ENCODE data around the gene ERCC1. TPM values are rescaled to one million over a fixed set of nuclear protein-coding genes. Genes with fewer than 3 reads are reported as not detected.

ERCC1 gene
- total and polyA plus RNA-seq, 2 of the 13 experiments (the other 11 are each of a cell fraction or from before 2014, with no cell fraction given) = 40.0 to 66.4 TPM

DNA sequence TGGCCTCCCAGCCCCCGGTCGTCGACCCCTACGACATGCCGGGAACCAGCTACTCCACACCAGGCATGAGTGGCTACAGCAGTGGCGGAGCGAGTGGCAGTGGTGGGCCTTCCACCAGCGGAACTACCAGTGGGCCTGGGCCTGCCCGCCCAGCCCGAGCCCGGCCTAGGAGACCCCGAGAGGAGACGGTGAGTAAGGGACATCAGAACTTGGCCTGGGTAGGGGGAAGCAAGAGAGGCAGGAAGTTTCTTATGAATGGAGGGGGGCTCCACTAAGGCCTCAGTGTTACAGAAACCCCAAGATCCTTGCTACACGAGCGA lies 47.0 kb upstream of the ERCC1 start:
- WGBS (ENCODE audit: low lambda C conversion rate) = 78% methylated on average over 5 of the region's 15 CpGs
- FAIRE-seq = no peak
- H3K27me3 ChIP-seq (ENCODE audit: control insufficient read depth in 1 of 2, insufficient read depth in 2 of 2, low read length in 2 of 2) = peaks cover 0 to 6% of the 10 kb centered on the region in 2 experiments; a peak in 2 of 5 replicates
- peaks cover 25% of the 10 kb centered on the region for H3K4me1 ChIP-seq (ENCODE audit: insufficient read depth, low read length)
- BruUV-seq (replicated peaks) = no TSS peak
- TF ChIP-seq ZC3H13 (CRISPR knock-in tag; IDR thresholded peaks at IDR 0.05) (no peak), FOSL1 (CRISPR knock-in tag; IDR thresholded peaks at IDR 0.05; ENCODE audit: borderline replicate concordance) (no peak), ELF1 (CRISPR knock-in tag; IDR thresholded peaks at IDR 0.05) (no peak), ETV5 (CRISPR knock-in tag; IDR thresholded peaks at IDR 0.05; ENCODE audit: borderline replicate concordance) (no peak), HOXA3 (CRISPR knock-in tag; IDR thresholded peaks at IDR 0.05) (no peak), HNRNPK (IDR thresholded peaks at IDR 0.05; ENCODE audit: low read depth, low read length, poor library complexity, severe bottlenecking) (no peak), ZNF329 (CRISPR knock-in tag; IDR thresholded peaks at IDR 0.05; ENCODE audit: low read depth) (no peak), ZNF768 (CRISPR knock-in tag; IDR thresholded peaks at IDR 0.05) (no peak), ZNF781 (CRISPR knock-in tag; IDR thresholded peaks at IDR 0.05; ENCODE audit: borderline replicate concordance, not compliant biosample characterization) (no peak), LCORL (IDR thresholded peaks at IDR 0.05) (no peak), LCORL (CRISPR knock-in tag; IDR thresholded peaks at IDR 0.05) (no peak), NFE2L1 (CRISPR knock-in tag; IDR thresholded peaks at IDR 0.05; ENCODE audit: borderline replicate concordance) (no peak), IRX3 (CRISPR knock-in tag; IDR thresholded peaks at IDR 0.05; ENCODE audit: borderline replicate concordance, low read depth) (no peak)
- TF ChIP-seq, protein P1, sequence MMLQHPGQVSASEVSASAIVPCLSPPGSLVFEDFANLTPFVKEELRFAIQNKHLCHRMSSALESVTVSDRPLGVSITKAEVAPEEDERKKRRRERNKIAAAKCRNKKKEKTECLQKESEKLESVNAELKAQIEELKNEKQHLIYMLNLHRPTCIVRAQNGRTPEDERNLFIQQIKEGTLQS (CRISPR knock-in tag; IDR thresholded peaks at IDR 0.05) = no peak
- TF ChIP-seq, protein P2, sequence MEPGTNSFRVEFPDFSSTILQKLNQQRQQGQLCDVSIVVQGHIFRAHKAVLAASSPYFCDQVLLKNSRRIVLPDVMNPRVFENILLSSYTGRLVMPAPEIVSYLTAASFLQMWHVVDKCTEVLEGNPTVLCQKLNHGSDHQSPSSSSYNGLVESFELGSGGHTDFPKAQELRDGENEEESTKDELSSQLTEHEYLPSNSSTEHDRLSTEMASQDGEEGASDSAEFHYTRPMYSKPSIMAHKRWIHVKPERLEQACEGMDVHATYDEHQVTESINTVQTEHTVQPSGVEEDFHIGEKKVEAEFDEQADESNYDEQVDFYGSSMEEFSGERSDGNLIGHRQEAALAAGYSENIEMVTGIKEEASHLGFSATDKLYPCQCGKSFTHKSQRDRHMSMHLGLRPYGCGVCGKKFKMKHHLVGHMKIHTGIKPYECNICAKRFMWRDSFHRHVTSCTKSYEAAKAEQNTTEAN (CRISPR knock-in tag; conservative IDR thresholded peaks at IDR 0.05) = no peak
- TF ChIP-seq, protein P3, sequence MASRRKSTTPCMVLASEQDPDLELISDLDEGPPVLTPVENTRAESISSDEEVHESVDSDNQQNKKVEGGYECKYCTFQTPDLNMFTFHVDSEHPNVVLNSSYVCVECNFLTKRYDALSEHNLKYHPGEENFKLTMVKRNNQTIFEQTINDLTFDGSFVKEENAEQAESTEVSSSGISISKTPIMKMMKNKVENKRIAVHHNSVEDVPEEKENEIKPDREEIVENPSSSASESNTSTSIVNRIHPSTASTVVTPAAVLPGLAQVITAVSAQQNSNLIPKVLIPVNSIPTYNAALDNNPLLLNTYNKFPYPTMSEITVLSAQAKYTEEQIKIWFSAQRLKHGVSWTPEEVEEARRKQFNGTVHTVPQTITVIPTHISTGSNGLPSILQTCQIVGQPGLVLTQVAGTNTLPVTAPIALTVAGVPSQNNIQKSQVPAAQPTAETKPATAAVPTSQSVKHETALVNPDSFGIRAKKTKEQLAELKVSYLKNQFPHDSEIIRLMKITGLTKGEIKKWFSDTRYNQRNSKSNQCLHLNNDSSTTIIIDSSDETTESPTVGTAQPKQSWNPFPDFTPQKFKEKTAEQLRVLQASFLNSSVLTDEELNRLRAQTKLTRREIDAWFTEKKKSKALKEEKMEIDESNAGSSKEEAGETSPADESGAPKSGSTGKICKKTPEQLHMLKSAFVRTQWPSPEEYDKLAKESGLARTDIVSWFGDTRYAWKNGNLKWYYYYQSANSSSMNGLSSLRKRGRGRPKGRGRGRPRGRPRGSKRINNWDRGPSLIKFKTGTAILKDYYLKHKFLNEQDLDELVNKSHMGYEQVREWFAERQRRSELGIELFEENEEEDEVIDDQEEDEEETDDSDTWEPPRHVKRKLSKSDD (CRISPR knock-in tag; IDR thresholded peaks at IDR 0.05; ENCODE audit: low read depth) = no peak
- TF ChIP-seq, protein P4, sequence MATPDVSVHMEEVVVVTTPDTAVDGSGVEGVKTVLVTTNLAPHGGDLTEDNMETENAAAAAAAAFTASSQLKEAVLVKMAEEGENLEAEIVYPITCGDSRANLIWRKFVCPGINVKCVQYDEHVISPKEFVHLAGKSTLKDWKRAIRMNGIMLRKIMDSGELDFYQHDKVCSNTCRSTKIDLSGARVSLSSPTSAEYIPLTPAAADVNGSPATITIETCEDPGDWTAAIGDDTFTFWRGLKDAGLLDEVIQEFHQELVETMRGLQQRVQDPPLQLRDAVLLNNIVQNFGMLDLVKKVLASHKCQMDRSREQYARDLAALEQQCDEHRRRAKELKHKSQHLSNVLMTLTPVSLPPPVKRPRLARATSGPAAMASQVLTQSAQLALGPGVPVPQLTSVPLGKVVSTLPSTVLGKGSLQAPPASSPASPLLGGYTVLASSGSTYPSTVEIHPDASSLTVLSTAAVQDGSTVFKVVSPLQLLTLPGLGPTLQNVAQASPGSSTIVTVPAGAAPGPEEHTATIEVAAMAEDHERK (CRISPR knock-in tag; IDR thresholded peaks at IDR 0.05; ENCODE audit: low read depth) = no peak
- TF ChIP-seq, protein P5, sequence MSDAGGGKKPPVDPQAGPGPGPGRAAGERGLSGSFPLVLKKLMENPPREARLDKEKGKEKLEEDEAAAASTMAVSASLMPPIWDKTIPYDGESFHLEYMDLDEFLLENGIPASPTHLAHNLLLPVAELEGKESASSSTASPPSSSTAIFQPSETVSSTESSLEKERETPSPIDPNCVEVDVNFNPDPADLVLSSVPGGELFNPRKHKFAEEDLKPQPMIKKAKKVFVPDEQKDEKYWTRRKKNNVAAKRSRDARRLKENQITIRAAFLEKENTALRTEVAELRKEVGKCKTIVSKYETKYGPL (CRISPR knock-in tag; IDR thresholded peaks at IDR 0.05) = no peak
- no peak overlapping the region for H2AFZ ChIP-seq (ENCODE audit: low read length)
- no peak for ATAC-seq
- H3K79me2 ChIP-seq (ENCODE audit: insufficient read depth, low read length) = no peaks in the 10 kb centered on the region
- POLR2A ChIA-PET = no interaction called here
- H4K20me1 ChIP-seq (ENCODE audit: insufficient read depth, low read length) = peaks cover 5% of the 10 kb centered on the region; the same call in 1 of the 2 replicates
- no peak for DNase-seq (ENCODE audit: low spot score)
- intact Hi-C loops (cut with micrococcal nuclease; ENCODE audit: unreplicated experiment) (no loop called here), in situ Hi-C loops (cut with HindIII; ENCODE audit: extremely low pct_ligation_motif_present, low pct_unique_long_range_greater_than_20kb) (loop anchor here (10.0 kb wide), 1 partner anchor 46 kb away; the partner anchor contains the start of gene ERCC1)
- CTCF ChIA-PET (ENCODE audit: low intra/inter-chr PET ratio, low total read pairs) = no interaction called here
- no peaks in the 10 kb centered on the region for H3K9me3 ChIP-seq (ENCODE audit: low read length)
- peak overlapping the region in 1 of 3 experiments; percentile 91; a peak in 1 of 6 replicates for H3K4me3 ChIP-seq (replicated peaks in 1 of 3; ENCODE audit: insufficient read depth in 1 of 3, low read depth in 2 of 3, low read length in 3 of 3)
- H3K36me3 ChIP-seq (replicated peaks in 1 of 2; ENCODE audit: control insufficient read depth in 1 of 2, insufficient read depth in 2 of 2, low read length in 2 of 2) = no peaks in the 10 kb centered on the region
- peak overlapping the region; percentile 94; the same call in 1 of the 2 replicates for H3K9ac ChIP-seq (ENCODE audit: insufficient read depth, low read depth, low read length)
- no peak overlapping the region for H3K27ac ChIP-seq (ENCODE audit: extremely low read length, insufficient read depth, low read length)
- H3K4me2 ChIP-seq (ENCODE audit: low read depth, low read length) = peak overlapping the region; percentile 99; the same call in 1 of the 2 replicates
